Measurements from ENCODE around the gene CFB. TPM values are rescaled to one million over a fixed set of nuclear protein-coding genes. Genes with fewer than 3 reads are reported as not detected.
A peak's percentile ranks its signal among the peaks of the same experiment; 100 is the strongest.

The CFB gene
- total RNA-seq, 1 donor: 12.1 TPM

DNA sequence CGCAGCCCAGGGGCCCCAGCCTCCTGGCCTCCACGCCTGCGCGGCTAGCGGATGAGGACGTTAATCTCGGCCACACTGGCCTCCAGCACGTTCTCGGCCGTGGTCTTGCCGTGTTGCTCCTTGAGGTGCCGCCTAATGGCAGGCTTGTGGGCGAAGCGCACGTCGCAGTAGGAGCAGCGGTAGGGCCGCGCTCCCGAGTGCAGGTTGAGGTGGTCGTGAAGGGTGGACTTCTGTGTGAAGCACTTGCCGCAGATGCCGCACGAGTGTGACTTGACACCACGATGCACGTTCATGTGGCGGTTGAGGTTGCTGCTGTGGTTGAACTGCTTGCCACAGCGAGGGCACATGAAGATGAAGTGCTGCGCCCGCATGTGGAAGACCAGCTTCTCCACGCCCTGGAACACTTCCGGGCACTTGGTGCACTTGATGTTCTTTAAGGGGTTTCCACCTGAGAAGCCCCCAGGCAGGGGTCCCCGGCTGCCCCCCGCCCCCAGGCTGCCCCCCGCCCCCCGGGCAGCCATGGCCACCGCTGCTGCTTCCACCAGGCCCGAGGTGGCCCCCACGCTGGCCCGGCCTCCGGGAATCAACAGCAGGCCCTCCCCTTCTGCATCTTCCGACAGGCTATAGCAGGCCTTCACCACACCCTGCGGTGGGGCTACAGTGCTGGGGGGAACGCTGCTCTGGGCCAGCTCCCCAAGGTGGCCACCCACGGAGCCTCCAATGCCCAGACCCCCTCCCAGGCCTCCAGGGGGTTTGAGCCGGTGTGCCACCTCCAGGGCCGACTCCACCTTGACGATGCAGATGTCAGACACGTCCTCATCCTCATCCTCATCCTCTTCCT, 45.8 kb upstream of the CFB start:
- no peak for DNase-seq (ENCODE audit: low read depth)
- no peak for TF ChIP-seq CTCF (IDR thresholded peaks at IDR 0.05; ENCODE audit: insufficient read depth, low read depth, low read length)
- H3K4me3 ChIP-seq (ENCODE audit: low read depth, low read length): no peak overlapping the region

GRCh38 chr6:31900917-31901414, 44.9 kb upstream of the CFB start:
- peak overlapping the region; percentile 66 for H3K4me3 ChIP-seq (ENCODE audit: low read depth, low read length)
- DNase-seq (ENCODE audit: low read depth): no peak
- no peak for TF ChIP-seq CTCF (IDR thresholded peaks at IDR 0.05; ENCODE audit: insufficient read depth, low read depth, low read length)

GRCh38 chr6:31901415-31901952, 44.4 kb upstream of the CFB start:
- peak overlapping the region; percentile 66 for H3K4me3 ChIP-seq (ENCODE audit: low read depth, low read length)
- peak; percentile 25 for DNase-seq (ENCODE audit: low read depth)
- TF ChIP-seq CTCF (IDR thresholded peaks at IDR 0.05; ENCODE audit: insufficient read depth, low read depth, low read length): no peak

DNA sequence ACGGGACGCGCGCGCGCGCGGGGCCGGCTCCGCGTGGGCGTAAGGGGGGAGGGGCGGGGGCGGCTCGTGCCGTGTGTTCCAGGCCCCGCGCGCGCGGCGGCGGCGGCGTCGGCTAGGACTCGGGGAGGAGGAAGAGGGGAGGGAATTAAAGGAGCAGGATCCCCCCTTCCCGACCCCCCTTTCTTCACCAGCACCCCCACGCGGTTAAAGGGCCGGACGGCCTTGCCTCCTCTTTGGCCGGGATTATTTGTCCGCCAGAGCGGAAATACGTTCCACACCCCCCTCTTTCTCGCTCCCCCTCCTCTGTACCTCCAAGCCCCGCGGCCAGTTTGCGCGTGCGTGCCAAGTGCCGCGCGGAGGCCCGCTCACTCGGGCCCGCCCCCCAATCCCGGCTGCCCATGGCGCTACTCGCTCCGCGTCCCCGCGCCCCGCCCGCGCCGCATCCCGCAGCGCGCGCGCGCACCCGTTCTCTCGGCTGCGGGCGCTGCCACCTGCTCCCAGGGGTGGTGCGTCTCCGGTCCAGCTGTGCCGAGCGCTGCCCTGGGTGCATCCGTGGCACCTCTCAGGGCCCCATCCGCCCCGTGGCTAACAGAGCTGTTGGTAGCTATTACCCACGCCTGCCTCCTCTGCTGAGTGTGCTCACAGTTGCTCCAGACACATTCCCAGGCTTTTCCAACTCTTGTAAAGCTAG, 43.8 kb upstream of the CFB start, which contains the start of gene ZBTB12:
Gene ZBTB12 (minus strand): TSS at position 134 of the 691 bp plus-strand sequence. CDS start 781 bp downstream, outside the sequence.
- DNase-seq (ENCODE audit: low read depth): peak; percentile 99
- H3K4me3 ChIP-seq (ENCODE audit: low read depth, low read length): peak within 1 kb of the TSS; percentile 66
- TF ChIP-seq CTCF (IDR thresholded peaks at IDR 0.05; ENCODE audit: insufficient read depth, low read depth, low read length): no peak

GRCh38 chr6:31903957-31904356, 41.9 kb upstream of the CFB start:
- TF ChIP-seq CTCF (IDR thresholded peaks at IDR 0.05; ENCODE audit: insufficient read depth, low read depth, low read length): no peak
- H3K4me3 ChIP-seq (ENCODE audit: low read depth, low read length): no peak overlapping the region
- peak; percentile 58 for DNase-seq (ENCODE audit: low read depth)

GRCh38 chr6:31905041-31905440, 40.9 kb upstream of the CFB start:
- DNase-seq (ENCODE audit: low read depth): no peak
- no peak for TF ChIP-seq CTCF (IDR thresholded peaks at IDR 0.05; ENCODE audit: insufficient read depth, low read depth, low read length)
- H3K4me3 ChIP-seq (ENCODE audit: low read depth, low read length): no peak overlapping the region
